HCT116 (cell line): ENCODE data around the gene TWSG1.

Source experiments
- CEBPB ChIP-seq: IDR thresholded peaks from 2 replicates; pipeline ENCODE4 v1.6.1; 2012; ENCODE audit warnings: low read depth
- ZFX ChIP-seq: fragments of 450-650 bp; IDR thresholded peaks from 2 replicates; pipeline ENCODE4 v1.6.1; 2017
- TF ChIP-seq, protein P1 (sequence below), 3 experiments: fragments of 200-600 bp in 1 of 3; sonication (generic) in 1 of 3; IDR thresholded peaks in 2 of 3; conservative IDR thresholded peaks in 1 of 3; 2 replicates each; pipeline ENCODE4 v1.5.1; 2012 to 2017; ENCODE audit warnings: low read depth in 2 of 3, low read length in 2 of 3, antibody characterized with exemption in 1 of 3, borderline replicate concordance in 1 of 3, control low read depth in 1 of 3, mild to moderate bottlenecking in 1 of 3, mixed read lengths in 1 of 3, mixed run types in 1 of 3, moderate library complexity in 1 of 3; ENCODE audit not compliant: insufficient read depth in 1 of 3

DNA sequence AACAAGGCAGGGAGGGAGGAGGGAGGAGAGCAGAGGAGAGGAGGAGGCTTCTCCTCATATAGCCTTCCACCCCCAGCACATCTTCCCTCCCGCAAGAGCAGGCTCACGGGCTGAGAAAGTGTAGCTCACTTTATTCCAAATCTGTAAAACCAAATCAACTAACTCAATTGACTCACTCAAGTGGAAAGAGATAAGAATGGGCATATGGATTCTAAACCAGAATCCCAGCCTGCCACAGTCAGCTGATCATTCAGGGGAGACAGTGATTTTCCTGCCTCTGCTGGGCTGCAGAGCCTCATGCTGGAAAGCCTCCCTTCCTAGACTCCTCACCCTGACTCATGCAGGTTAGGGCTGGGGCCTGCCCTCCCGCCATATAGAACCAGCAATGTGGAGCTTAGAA lies 4.2 kb upstream of the TWSG1 start:
- TF ChIP-seq CEBPB (no peak), ZFX (no peak)
- TF ChIP-seq, protein P1, sequence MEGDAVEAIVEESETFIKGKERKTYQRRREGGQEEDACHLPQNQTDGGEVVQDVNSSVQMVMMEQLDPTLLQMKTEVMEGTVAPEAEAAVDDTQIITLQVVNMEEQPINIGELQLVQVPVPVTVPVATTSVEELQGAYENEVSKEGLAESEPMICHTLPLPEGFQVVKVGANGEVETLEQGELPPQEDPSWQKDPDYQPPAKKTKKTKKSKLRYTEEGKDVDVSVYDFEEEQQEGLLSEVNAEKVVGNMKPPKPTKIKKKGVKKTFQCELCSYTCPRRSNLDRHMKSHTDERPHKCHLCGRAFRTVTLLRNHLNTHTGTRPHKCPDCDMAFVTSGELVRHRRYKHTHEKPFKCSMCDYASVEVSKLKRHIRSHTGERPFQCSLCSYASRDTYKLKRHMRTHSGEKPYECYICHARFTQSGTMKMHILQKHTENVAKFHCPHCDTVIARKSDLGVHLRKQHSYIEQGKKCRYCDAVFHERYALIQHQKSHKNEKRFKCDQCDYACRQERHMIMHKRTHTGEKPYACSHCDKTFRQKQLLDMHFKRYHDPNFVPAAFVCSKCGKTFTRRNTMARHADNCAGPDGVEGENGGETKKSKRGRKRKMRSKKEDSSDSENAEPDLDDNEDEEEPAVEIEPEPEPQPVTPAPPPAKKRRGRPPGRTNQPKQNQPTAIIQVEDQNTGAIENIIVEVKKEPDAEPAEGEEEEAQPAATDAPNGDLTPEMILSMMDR (IDR thresholded peaks at IDR 0.05 in 2 of 3, conservative IDR thresholded peaks at IDR 0.05 in 1 of 3; ENCODE audit: borderline replicate concordance in 1 of 3, insufficient read depth in 1 of 3, low read depth in 2 of 3, low read length in 2 of 3), result no peak
